ENCODE data around the gene GRN.
"Not testable (repeated sequence)": the region's sequence is repeated elsewhere in the genome, so short reads cannot be mapped to it uniquely, and the experiment has no call there.

The GRN gene

DNA sequence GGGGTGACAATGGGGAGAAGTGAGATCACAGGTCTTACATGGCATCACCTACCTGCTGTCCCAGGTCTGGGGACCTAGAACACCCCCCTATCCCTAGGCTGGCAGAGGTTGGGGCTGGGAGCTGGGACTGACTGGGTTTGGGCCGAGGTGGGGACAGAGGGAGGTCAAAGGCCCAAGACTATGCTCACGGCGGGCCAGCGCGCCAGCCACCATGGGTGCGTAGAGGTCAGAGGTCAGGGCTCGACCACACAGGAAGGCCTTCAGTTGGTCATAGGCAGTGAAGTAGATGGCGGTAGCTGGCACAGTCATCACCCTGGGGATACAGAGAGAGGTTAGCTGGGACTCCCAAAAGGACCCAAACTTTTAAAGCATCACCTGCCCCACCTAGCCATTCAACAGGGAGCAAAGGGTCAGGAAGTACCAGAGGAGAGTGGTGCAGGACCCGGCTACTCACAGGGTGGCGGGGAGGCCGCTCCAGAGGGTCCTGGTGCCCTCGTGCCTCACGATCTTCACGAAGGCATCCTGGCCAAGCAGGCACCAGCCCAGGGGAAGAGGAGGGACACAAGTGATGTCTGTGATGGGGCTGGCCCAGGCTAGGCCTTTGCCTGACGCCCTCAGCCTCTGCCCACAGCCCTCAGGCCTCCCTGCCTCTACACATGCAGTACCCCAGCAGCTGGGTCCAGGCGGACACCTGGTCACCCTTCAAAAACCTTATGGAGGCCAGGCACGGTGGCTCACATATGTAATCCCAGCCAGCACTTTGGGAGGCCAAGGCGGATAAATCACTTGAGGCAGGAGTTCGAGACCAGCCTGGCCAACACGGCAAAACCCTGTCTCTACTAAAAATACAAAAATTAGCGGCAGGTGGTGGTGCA is 23.6 kb upstream of the GRN start:
- DNase-seq (ENCODE audit: low spot score): no peak

DNA sequence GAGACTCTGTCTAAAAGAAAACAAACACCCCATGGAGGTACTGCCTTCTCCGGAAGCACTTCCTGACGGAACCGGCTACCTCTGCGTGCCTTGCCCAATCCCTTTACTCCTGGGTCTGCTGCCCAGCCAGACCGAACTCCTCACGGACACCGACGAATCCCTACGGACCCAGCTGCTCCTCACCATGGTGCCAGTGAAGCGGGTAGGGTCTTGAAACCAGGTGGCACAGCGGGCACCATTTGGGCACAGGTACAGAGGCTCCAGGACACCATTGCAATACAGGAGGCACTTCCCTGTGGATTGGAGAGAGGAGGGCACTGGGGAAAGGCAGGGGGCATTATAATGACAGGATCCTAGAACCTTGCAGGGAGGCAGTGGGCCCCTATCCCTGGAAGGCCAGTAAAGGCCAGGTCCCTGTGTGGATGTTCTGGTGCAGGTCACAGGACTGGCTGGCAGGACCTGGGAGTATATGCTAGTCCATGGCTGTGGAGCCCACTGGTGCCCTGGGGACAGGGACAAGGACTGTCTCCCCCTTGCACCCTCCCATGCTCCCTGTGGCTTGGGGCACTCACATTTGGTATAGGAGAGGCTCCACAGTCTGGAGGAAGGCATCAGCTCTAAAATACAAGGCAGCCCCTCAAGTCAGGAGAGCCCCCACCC is 22.7 kb upstream of the GRN start:
- no peak for DNase-seq (ENCODE audit: low spot score)

GRCh38 chr17:44323359-44324091 is 21.6 kb upstream of the GRN start:
- DNase-seq (ENCODE audit: low spot score): no peak

DNA sequence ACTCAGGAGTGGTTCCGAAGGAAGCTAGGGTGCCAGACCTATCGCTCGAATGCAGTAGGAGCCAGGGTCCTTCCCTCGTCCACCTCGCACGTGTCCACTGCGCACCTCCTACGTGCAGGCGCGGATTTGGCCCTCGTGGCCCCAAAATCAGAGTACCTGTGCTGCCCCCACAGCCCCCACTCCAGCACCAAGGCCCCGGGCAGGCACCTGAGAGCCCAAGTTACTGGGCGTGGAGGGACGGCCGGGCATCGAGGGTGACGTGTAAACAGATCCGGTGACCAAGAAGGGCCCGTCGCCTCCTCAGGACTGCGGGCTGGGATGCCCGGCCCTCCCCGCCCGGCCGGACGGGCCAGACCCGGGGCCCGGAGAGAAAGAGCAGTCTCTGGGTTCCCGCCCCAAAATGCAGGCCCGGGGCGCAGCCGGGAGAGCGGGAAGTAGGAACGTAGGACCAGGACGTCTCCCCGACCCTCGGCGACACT is 21.0 kb upstream of the GRN start:
- DNase-seq (ENCODE audit: low spot score): peak; percentile 44

DNA sequence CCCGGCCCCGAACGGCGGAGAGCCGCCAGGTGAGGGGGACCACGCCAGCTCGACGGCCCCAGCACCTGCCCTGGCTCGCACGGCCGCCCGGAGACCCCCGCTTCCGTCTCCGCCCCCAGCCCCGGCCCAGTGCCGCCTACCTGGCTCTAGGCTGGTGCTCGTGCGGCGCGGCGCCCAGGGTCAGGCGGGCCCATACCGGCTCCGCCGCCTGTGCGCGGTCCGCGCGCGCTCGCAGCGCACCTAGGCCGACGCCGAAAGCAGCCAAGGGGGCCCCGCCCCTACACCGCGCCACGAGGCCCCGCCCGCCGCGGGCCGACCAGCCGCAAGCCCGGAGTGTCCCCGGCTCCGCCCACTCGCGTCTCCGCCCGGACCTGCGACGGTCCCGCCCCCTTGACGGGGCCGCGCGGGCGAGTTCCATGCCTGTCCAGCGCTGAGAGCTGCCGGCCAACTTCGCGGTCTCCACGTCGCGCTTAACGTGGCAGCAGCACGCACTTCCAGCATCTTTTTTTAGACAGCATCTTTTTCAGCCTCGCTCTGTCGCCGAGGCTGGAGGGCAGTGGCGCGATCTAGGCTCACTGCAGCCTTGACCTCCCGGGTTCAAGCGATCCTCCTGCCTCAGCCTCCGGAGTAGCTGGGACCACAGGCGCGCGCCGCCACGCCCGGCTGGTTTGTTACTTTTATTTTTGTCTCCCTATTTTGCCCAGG is 20.4 kb upstream of the GRN start, which contains the start of gene SLC25A39:
TSS of gene SLC25A39 (minus strand) at position 253 of the 705 bp plus-strand sequence. CDS start 1,261 bp downstream, outside the sequence.
- peak; percentile 96 for DNase-seq (ENCODE audit: low spot score)

DNA sequence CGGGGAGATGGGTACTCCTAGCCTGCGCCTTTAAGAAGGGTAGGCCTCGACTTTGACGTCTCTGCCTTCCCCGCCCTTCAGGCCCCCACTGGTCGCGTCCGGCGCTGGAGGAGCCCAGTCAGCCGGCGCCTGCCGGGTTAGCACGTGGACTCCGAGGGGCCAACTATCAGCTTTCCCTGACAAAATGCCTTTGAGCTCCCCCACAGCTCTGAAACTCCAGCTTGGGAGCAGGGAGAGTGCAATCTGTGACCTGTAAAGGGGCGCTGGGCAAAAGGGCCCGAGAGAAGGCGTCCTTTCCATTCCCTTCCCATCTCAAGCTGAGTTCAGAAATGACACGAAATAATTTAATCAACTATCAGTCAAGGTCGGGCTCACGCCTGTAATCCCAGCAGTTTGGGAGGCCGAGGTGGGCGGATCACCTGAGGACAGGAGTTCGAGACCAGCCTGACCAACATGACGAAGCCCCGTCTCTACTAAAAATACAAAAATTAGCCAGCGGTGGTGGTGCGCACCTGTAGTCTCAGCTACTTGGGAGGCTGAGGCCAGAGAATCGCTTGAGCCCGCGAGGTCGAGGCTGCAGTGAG is 18.1 kb upstream of the GRN start:
- peak; percentile 94 for DNase-seq (ENCODE audit: low spot score)

- no peak for DNase-seq (ENCODE audit: low spot score)
Observed at GRCh38 chr17:44327715-44328449, 17.2 kb upstream of the GRN start.

GRCh38 chr17:44329516-44329915 is 15.6 kb upstream of the GRN start:
- DNase-seq (ENCODE audit: low spot score): not testable (repeated sequence)

GRCh38 chr17:44330263-44330662 is 14.8 kb upstream of the GRN start:
- not testable (repeated sequence) for DNase-seq (ENCODE audit: low spot score)

- DNase-seq (ENCODE audit: low spot score): peak; percentile 91
Observed at GRCh38 chr17:44331249-44331760, 13.8 kb upstream of the GRN start.

DNA sequence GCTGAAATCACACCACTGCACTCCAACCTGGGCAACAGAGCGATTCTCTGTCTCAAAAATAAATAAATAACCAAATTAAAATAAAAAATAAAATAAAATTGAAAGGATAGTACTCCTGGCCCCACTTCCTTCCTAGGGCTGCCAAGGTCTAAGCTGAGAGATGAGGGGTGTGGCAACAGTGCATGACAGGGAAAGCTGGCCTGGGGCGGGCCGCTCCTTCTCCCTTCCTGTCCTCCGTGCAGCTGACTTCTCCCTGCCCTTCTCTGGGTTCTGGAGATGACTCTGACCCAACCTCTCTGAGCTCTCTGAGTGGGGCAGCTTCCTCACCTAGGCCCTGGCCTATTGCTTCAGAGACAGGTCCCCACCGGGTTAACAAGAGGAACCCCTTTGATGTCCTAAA is 11.7 kb upstream of the GRN start:
- no peak for DNase-seq (ENCODE audit: low spot score)

- DNase-seq (ENCODE audit: low spot score): no peak
Observed at GRCh38 chr17:44334315-44334714, 10.8 kb upstream of the GRN start.

- no peak for DNase-seq (ENCODE audit: low spot score)
Observed at GRCh38 chr17:44334727-44335126, 10.4 kb upstream of the GRN start.

- DNase-seq (ENCODE audit: low spot score): no peak
Observed at GRCh38 chr17:44335564-44335963, 9.5 kb upstream of the GRN start.

- no peak for DNase-seq (ENCODE audit: low spot score)
Observed at GRCh38 chr17:44335968-44336367, 9.1 kb upstream of the GRN start.

DNA sequence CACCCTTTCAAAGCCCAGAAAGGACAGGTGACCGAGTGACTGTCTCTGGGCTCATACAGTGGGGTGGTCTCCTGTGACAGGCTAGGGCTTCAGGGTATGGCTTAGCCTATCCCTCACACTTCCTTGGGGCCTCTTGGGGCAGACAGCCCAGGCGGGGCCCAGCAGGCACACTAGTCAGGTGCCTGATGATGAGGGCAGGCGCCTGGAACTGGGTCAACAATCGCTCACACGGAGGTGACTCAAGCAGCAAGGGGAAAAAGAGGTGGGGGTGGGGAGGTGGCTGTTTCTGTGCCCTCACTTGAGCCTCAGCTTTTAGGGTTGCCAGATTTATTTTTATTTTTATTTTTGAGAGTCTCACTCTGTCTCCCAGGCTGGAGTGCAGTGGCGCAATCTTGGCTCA is 6.4 kb upstream of the GRN start:
- no peak for DNase-seq (ENCODE audit: low spot score)

- not testable (repeated sequence) for DNase-seq (ENCODE audit: low spot score)
Observed at GRCh38 chr17:44340553-44340952, 4.5 kb upstream of the GRN start.

DNA sequence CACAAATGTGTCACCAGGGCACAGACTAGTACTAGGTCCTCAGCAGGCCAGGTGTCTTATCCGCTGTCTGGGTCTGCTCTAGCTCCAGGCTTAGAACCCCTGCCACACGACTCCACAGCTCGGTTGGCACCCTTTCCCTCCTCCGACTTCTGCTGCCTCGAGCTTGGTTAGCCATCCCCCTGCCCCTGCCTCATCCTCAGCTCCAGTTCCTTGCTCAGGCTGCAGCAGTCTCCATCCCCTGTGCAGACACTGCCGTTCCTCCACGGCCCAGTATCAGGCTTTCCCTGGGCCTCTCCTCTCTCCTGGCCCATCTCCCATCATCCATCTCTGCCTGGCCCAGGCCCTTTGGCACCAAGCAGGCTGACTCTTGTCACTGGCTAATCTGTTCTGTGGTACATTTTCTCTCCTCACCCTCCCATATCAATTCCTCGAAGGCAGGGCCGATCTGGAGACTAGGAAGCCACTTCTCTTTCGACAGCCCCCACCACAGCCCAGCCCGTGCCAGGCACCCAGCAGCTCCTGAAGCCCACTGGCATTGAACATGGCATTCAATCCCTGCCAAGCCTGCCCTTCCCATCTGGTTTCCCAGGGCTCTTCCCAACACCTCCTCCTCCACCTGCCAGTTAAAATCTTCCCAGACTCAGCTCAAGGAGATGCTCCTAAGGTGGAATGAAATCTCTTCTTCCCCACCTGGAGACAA is 1.4 kb upstream of the GRN start:
- DNase-seq (ENCODE audit: low spot score): no peak

GRCh38 chr17:44345454-44346026 is 438 bp downstream of the GRN start:
- peak; percentile 57 for DNase-seq (ENCODE audit: low spot score)

Measured in hematopoietic multipotent progenitor cell treated with erythropoietin and hydrocortisone succinate and interleukin-3 and kit ligand, for 15 days (in vitro differentiated cells).